AG10803 (cell line): ENCODE data around the gene EXOC4.

ENCODE experiments used
- DNase-seq: peaks from one replicate; pipeline ENCODE4 v3.0.0; 2010; ENCODE audit warnings: low read depth
- H3K4me3 ChIP-seq: 2 replicates; pipeline ENCODE4 v1.5.1; 2011; ENCODE audit warnings: mild to moderate bottlenecking, low read length, control low read depth
- TF ChIP-seq, protein P1 (sequence below): conservative IDR thresholded peaks from 2 replicates; pipeline ENCODE4 v1.5.1; 2011; ENCODE audit warnings: mild to moderate bottlenecking, low read length, control low read depth, inconsistent platforms

Gene EXOC4

DNA sequence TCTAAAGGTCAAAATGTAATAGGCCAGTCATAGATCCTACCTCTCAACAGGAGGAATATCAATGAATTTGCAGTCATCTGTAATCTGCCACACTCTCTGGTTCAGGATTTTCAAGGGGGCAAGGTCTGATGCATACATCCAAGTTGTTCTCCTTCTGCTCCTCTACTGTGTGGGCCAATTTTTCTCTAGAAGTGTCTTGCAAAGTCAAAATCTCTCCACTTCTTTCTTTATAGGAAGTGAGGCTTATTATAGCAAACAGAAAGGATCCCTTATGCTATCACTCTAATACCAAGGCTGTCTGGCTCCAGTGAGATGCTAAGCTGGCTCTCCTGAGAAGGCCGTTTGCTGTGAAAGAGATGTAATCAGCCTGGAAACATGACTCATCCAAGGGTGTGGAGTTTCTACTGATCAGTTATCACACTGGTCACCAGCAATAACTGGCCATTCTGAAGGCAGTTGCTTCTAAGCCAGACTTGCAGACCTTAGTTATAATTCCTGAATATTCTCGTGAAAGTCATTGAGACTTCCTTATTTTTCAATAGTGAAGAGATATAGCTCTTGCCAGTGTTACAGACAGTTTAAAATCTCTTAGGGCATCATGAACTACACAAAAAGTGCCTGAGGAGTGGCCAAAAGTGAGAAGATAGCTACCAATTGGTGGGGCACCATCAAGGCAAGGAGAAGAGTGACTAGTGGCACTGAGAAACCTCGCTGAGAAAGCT lies 831.0 kb downstream of the EXOC4 start:
- DNase-seq: peak; percentile 3
- TF ChIP-seq, protein P1, sequence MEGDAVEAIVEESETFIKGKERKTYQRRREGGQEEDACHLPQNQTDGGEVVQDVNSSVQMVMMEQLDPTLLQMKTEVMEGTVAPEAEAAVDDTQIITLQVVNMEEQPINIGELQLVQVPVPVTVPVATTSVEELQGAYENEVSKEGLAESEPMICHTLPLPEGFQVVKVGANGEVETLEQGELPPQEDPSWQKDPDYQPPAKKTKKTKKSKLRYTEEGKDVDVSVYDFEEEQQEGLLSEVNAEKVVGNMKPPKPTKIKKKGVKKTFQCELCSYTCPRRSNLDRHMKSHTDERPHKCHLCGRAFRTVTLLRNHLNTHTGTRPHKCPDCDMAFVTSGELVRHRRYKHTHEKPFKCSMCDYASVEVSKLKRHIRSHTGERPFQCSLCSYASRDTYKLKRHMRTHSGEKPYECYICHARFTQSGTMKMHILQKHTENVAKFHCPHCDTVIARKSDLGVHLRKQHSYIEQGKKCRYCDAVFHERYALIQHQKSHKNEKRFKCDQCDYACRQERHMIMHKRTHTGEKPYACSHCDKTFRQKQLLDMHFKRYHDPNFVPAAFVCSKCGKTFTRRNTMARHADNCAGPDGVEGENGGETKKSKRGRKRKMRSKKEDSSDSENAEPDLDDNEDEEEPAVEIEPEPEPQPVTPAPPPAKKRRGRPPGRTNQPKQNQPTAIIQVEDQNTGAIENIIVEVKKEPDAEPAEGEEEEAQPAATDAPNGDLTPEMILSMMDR: no peak
- no peak overlapping the region for H3K4me3 ChIP-seq

DNA sequence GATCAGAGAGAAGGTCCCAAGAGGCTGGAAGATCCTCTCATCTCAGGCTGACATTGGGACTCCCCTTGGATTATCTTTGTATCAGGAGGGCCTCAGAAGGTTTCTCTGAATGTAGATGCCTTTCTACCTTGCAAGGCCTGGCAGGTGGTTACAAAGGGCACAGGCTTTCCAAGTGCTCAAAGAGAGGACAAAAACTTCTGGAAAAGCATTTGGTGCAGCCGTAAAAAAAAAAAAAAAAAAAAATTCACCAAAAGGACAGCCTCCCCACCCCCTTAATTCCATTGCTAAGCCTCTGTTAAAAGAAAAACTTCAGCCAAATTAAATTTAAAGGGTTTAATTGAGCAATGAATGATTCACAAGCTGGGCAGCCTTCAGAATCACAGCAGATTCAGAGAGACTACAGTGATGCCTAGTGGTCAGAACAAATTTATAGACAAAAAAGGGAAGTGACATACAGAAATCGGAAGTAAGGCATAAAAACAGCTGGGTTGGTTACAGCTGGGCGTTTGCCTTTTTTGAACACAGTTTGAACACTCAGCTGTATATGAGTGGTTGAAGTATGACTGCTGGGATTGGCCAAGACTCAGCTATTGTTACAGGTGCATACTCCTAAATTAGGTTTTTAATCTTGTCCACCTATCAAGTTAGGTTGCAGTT lies 831.7 kb downstream of the EXOC4 start:
- no peak for DNase-seq
- no peak overlapping the region for H3K4me3 ChIP-seq
- TF ChIP-seq, protein P1: no peak

DNA sequence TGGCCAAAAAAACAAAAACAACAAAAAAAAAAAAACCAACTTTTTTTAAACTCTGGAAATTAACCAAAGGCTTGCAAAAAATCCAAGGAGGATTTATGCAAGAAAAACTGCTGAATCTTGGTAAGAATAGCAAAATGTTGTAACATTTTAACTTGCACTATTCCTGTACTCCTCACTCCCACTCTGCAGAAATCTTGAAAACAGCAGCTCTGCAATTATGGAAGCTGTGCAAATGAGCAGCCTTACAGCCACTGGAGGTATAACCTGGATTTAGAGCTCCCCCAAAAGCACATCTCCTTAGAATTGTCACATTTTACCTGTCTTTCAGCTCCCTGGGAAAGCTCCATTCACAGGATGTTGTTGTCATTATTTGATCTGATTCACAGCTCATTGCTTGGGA lies 832.4 kb downstream of the EXOC4 start:
- TF ChIP-seq, protein P1: no peak
- H3K4me3 ChIP-seq: no peak overlapping the region
- DNase-seq: no peak

DNA sequence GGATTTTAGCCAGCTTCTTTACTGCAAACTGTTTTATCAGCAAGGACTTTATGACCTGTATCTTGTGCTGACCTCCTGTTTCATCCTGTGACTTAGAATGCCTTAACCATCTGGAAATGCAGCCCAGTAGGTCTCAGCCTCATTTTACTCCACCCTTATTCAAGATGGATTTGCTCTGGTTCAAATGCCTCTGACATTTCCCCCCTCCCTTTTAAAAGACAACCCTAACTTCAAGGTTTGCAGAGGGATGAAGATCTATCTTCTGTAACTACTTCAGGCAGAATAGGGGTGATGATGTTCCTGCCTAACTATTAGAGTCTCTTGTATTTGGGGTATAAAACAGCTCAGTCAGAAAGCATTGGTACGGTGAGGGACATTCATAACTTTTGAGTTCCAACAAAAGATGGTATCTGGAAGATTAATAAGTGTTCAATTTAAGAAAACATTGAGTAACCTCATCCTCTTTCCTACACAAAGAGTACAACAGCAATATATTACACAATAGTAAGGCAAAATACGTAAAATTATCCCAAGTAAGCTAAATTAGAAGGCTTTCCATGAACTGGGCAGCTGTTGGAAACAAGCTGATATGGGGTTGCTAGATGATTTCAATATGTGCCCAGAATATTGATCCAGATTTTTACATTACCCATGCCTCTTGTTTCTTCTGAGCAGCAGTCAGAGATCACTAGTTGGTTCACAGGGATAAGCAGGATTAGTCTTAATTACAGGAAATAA lies 834.3 kb downstream of the EXOC4 start:
- H3K4me3 ChIP-seq: no peak overlapping the region
- TF ChIP-seq, protein P1: no peak
- DNase-seq: no peak

DNA sequence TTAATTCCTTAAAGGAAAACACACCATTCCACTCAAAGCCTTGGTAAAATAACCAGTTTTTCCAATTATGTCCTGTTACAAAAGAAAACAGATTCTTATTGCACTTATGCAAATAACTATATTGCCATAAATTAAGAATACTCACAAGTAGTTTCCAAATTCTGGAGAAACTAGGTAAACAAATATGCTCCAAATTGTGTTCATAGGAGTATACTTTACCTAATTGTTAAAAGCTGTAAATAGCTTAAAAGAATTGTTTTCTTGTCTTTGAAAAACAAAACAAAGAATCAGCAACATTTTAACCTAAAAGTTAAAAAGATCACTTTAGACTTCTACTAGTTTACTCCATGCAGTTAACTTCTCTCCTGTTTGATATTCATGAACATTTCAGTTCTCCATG lies 835.3 kb downstream of the EXOC4 start:
- no peak overlapping the region for H3K4me3 ChIP-seq
- TF ChIP-seq, protein P1: no peak
- DNase-seq: no peak

DNA sequence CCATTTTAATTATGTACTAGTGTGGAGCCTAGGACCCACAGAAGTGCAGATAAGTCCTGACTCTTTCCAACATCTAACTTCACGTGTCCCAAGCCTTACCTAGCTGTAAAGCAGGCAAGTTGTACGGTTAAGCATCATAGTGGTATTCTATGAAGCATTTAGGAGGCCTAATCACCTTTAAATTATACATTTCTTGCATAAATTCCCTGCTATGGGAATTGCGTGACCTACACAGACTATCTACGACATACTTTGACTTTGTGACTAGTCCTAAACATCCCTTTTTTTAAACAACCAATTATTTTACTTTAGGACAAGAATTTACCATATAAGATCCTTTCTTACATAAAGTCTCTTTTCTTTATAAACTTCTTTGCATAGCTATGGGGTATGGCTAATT lies 836.6 kb downstream of the EXOC4 start:
- no peak overlapping the region for H3K4me3 ChIP-seq
- no peak for DNase-seq
- TF ChIP-seq, protein P1: no peak

DNA sequence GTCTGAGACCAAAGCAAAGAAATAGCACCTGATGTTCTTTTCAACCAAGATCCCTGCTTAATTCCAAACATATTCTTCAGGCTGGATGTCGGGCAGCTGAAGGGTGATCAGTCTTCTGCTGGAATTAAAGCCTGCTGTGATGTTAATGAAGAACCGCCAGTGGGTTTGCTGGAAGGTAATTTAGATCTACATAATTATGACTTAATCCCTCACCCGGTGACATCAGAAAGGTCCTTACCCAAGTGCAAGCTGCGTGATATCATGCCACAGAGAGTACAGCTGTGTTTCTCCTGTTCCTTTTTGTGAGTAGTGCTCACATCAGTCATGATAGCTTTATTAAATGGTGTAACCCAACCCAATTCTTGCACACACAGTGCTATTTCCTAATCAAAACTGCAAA lies 845.2 kb downstream of the EXOC4 start:
- no peak for DNase-seq
- H3K4me3 ChIP-seq: no peak overlapping the region
- TF ChIP-seq, protein P1: no peak
